HL-60 (cell line): ENCODE results near the gene MAP2K4.
A peak's percentile ranks its signal among the peaks of the same experiment; 100 is the strongest.

Experiments used
- DNase-seq, 2 experiments: peaks; one replicate each; pipeline ENCODE4 v3.0.0-alpha.2; 2010 to 2020; ENCODE audit warnings: low read depth in 1 of 2, low spot score in 1 of 2
- H3K27ac ChIP-seq: fragments of 250-450 bp; sonication (Bioruptor Pico); replicated peaks from 2 replicates; pipeline ENCODE4 v1.5.1; 2020; ENCODE audit warnings: mild to moderate bottlenecking, moderate library complexity
- H3K27me3 ChIP-seq: fragments of 250-450 bp; sonication (Bioruptor Pico); 2 replicates; pipeline ENCODE4 v1.5.1; 2021; ENCODE audit warnings: mild to moderate bottlenecking, moderate library complexity; ENCODE audit not compliant: insufficient read depth, poor library complexity, severe bottlenecking
- H3K4me3 ChIP-seq: replicated peaks from 2 replicates; pipeline ENCODE4 v1.5.1; 2011; ENCODE audit warnings: mild to moderate bottlenecking, control low read depth, low read length; ENCODE audit not compliant: insufficient read depth
- CTCF ChIP-seq: IDR thresholded peaks from one replicate; pipeline ENCODE4 v1.5.1; 2011; ENCODE audit warnings: low read length, control low read depth, inconsistent platforms; ENCODE audit not compliant: insufficient read depth
- GABPA ChIP-seq: IDR thresholded peaks from 2 replicates; pipeline ENCODE4 v1.6.1; 2012; ENCODE audit warnings: low read depth
- POLR2AphosphoS5 ChIP-seq: IDR thresholded peaks from 2 replicates; pipeline ENCODE4 v1.6.1; 2012; ENCODE audit warnings: low read depth
- REST ChIP-seq: IDR thresholded peaks from 2 replicates; pipeline ENCODE4 v1.6.1; 2012; ENCODE audit warnings: low read depth; ENCODE audit not compliant: insufficient replicate concordance
- SPI1 ChIP-seq: IDR thresholded peaks from 2 replicates; pipeline ENCODE4 v1.6.1; 2012; ENCODE audit warnings: low read depth, mild to moderate bottlenecking, borderline replicate concordance

MAP2K4 gene

GRCh38 chr17:12007466-12007865, 13.2 kb upstream of the MAP2K4 start:
- DNase-seq = no peak
- Histone ChIP-seq H3K27me3 (no peaks in the 10 kb centered on the region), H3K27ac (no peak overlapping the region), H3K4me3 (no peak overlapping the region)
- no peak for TF ChIP-seq SPI1
- no peak for TF ChIP-seq GABPA
- TF ChIP-seq POLR2AphosphoS5 = no peak
- no peak for TF ChIP-seq CTCF
- no peak for TF ChIP-seq REST

- Histone ChIP-seq H3K27me3 (no peaks in the 10 kb centered on the region), H3K27ac (no peak overlapping the region), H3K4me3 (peak overlapping the region; percentile 51)
- no peak for TF ChIP-seq SPI1
- no peak for TF ChIP-seq POLR2AphosphoS5
- no peak for TF ChIP-seq GABPA
- TF ChIP-seq REST = no peak
- no peak for TF ChIP-seq CTCF
- DNase-seq = no peak
Observed at GRCh38 chr17:12021623-12022140, 1.0 kb downstream of the MAP2K4 start.

- H3K27ac ChIP-seq = no peak overlapping the region
- no peaks in the 10 kb centered on the region for H3K27me3 ChIP-seq
- TF ChIP-seq POLR2AphosphoS5 (no peak), SPI1 (no peak), REST (no peak), GABPA (no peak), CTCF (no peak)
- DNase-seq = no peak
- no peak overlapping the region for H3K4me3 ChIP-seq
Observed at GRCh38 chr17:12022310-12022709, 1.6 kb downstream of the MAP2K4 start.
